ENCODE data around the gene CNN2. TPM values are rescaled to one million over a fixed set of nuclear protein-coding genes. Genes with fewer than 3 reads are reported as not detected.

The CNN2 gene
- total and polyA plus RNA-seq, 9 of the 15 experiments (the other 6 are each of a cell fraction or from before 2014, with no cell fraction given) = 12.1 to 174 (median 52.7) TPM

DNA sequence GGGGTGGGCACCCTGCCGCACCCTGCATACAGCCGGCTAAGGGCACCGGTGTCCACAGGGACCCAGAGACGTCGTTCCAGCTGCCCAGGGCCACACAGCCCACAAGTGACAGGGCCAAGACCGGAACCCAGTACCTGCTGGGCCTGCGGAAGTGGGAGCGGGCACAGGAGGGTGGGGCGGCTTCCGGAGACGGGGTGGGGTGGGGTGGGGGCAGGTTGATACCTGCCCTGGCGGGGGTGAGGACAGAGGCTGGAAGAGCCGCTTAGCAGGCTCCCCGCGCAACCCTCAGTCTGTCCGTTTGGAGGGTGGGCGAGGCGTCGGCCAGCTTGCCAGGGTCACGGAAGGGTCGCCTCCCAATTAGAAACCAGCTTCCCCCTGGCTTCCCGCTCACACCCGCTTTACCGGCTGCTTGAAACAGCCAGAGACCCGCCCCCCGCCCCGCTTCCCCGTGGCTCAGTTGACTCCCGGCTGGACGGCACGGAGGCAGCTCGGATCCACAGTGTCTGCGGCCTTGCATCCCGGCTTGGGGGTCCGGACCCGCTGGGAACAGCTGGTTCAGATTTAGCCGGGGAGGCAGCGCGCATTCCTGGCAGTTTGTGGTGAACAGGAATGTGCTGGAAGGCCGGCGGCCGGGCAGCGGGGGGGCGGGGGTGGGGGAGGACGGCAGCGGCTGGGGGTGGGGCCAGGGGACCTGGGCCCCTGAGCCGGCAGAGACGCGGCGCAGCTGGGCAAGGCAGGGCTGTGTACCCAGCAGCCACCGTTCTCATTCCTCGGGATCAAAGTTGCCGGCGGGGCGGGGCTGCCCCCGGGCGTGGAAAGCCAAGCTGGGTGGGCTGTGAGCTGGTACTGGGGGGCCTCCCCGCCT, 1.9 kb downstream of the CNN2 start (continued):
- TF ChIP-seq RCOR1 (IDR thresholded peaks at IDR 0.05; ENCODE audit: borderline replicate concordance in 1 of 2, low read depth in 2 of 2, low read length in 2 of 2) (0 out of 4 replicates have a peak, but pooled peaks of 1 of the 2 experiments have one; percentile 7), MTA3 (IDR thresholded peaks at IDR 0.05; ENCODE audit: borderline replicate concordance) (0 out of 2 replicates have a peak, but pooled peaks have one; percentile 46), ARID1B (IDR thresholded peaks at IDR 0.05) (peak; percentile 33; the same call in 1 of the 2 replicates), GATAD2B (IDR thresholded peaks at IDR 0.05; ENCODE audit: borderline replicate concordance) (peak; percentile 15; the same call in 1 of the 2 replicates), RBFOX2 (IDR thresholded peaks at IDR 0.05; ENCODE audit: low read depth, low read length) (peak; percentile 45), BRCA1 (IDR thresholded peaks at IDR 0.05) (no peak), BRCA1 (CRISPR knock-in tag; IDR thresholded peaks at IDR 0.05) (no peak), ELF2 (CRISPR knock-in tag; IDR thresholded peaks at IDR 0.05) (no peak), ELF1 (tag; IDR thresholded peaks at IDR 0.05) (peak; percentile 48), POLR2AphosphoS5 (IDR thresholded peaks at IDR 0.05; ENCODE audit: control insufficient read depth, insufficient read depth, low read depth, low read length) (peak; percentile 46; the same call in 1 of the 2 replicates), ZFX (CRISPR knock-in tag; IDR thresholded peaks at IDR 0.05) (peak; percentile 38; the same call in 1 of the 2 replicates), SUPT5H (IDR thresholded peaks at IDR 0.05) (0 out of 2 replicates have a peak, but pooled peaks have one; percentile 29), NR2C1 (IDR thresholded peaks at IDR 0.05) (no peak), NR2C1 (tag; IDR thresholded peaks at IDR 0.05) (peak; percentile 27; the same call in 1 of the 2 replicates), ETV6 (IDR thresholded peaks at IDR 0.05; ENCODE audit: borderline replicate concordance in 1 of 2, low read depth in 2 of 2, low read length in 1 of 2) (no peak), ETV6 (CRISPR knock-in tag; IDR thresholded peaks at IDR 0.05; ENCODE audit: borderline replicate concordance) (no peak), LEF1 (IDR thresholded peaks at IDR 0.05) (0 out of 2 replicates have a peak, but pooled peaks have one; percentile 32), KLF13 (tag; IDR thresholded peaks at IDR 0.05; ENCODE audit: borderline replicate concordance, low read depth) (no peak), CCNT2 (IDR thresholded peaks at IDR 0.05; ENCODE audit: borderline replicate concordance, extremely low read depth, insufficient read length, low read depth, low read length) (peak; percentile 48), STAT5A (IDR thresholded peaks at IDR 0.05; ENCODE audit: borderline replicate concordance, low read length) (no peak)
- TF ChIP-seq, protein P1, sequence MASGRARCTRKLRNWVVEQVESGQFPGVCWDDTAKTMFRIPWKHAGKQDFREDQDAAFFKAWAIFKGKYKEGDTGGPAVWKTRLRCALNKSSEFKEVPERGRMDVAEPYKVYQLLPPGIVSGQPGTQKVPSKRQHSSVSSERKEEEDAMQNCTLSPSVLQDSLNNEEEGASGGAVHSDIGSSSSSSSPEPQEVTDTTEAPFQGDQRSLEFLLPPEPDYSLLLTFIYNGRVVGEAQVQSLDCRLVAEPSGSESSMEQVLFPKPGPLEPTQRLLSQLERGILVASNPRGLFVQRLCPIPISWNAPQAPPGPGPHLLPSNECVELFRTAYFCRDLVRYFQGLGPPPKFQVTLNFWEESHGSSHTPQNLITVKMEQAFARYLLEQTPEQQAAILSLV (tag; IDR thresholded peaks at IDR 0.05) = no peak
- TF ChIP-seq, protein P2, sequence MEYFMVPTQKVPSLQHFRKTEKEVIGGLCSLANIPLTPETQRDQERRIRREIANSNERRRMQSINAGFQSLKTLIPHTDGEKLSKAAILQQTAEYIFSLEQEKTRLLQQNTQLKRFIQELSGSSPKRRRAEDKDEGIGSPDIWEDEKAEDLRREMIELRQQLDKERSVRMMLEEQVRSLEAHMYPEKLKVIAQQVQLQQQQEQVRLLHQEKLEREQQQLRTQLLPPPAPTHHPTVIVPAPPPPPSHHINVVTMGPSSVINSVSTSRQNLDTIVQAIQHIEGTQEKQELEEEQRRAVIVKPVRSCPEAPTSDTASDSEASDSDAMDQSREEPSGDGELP (CRISPR knock-in tag; IDR thresholded peaks at IDR 0.05; ENCODE audit: borderline replicate concordance) = peak; percentile 80; the same call in 1 of the 2 replicates
- TF ChIP-seq, protein P3, sequence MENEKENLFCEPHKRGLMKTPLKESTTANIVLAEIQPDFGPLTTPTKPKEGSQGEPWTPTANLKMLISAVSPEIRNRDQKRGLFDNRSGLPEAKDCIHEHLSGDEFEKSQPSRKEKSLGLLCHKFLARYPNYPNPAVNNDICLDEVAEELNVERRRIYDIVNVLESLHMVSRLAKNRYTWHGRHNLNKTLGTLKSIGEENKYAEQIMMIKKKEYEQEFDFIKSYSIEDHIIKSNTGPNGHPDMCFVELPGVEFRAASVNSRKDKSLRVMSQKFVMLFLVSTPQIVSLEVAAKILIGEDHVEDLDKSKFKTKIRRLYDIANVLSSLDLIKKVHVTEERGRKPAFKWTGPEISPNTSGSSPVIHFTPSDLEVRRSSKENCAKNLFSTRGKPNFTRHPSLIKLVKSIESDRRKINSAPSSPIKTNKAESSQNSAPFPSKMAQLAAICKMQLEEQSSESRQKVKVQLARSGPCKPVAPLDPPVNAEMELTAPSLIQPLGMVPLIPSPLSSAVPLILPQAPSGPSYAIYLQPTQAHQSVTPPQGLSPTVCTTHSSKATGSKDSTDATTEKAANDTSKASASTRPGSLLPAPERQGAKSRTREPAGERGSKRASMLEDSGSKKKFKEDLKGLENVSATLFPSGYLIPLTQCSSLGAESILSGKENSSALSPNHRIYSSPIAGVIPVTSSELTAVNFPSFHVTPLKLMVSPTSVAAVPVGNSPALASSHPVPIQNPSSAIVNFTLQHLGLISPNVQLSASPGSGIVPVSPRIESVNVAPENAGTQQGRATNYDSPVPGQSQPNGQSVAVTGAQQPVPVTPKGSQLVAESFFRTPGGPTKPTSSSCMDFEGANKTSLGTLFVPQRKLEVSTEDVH (IDR thresholded peaks at IDR 0.05; ENCODE audit: low read depth, partially characterized antibody) = no peak
